ENCODE data around the gene FCMR. TPM values are rescaled to one million over a fixed set of nuclear protein-coding genes. Genes with fewer than 3 reads are reported as not detected.
"Not testable (repeated sequence)": the region's sequence is repeated elsewhere in the genome, so short reads cannot be mapped to it uniquely, and the experiment has no call there.

The FCMR gene
- total and polyA plus RNA-seq, 9 donors = 0.38 to 8.4 (median 2.4) TPM

DNA sequence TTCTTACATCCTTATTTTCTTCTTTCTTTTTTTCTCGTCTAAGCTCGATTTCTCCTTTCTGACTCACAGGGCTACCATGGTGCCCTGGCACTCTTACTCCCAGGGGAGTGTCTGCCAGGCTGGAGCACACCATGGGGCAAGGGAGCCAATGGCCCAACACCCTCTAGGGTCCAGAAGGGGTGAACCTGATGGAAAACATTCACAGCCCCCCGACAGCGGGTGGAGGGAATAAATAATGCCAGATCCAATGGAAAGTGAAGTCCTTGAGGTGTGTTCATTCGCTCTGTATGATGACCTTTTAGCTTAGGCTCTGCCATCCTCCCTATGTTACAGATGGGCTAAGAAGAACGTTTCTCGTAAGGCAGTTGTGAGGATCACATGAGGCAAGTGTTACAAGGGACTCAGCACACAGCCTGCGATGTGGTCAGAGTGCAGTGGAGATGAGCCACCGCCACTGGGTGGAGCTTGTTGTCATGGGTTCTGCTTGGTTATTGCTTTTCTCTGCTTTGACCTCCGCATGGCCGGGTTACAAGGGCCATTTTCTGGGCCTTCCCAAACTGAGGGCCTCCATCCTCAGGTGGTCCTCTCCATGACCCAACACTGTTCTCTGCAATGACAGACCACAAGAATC lies 3.5 kb upstream of the FCMR start:
- Histone ChIP-seq H3K27ac (no peak overlapping the region), H3K4me1 (ENCODE audit: insufficient read depth) (no peaks in the 10 kb centered on the region), H3K9me3 (no peaks in the 10 kb centered on the region), H3K4me3 (no peak overlapping the region), H3K36me3 (no peaks in the 10 kb centered on the region), H3K27me3 (no peaks in the 10 kb centered on the region)
- WGBS, 3 donors = 77 to 86% (median 83%) methylated on average over 11 of the region's 11 CpGs
- intact Hi-C loops (cut with DNase I) = no loop called here
- no peak for DNase-seq
- TF ChIP-seq, protein P1, sequence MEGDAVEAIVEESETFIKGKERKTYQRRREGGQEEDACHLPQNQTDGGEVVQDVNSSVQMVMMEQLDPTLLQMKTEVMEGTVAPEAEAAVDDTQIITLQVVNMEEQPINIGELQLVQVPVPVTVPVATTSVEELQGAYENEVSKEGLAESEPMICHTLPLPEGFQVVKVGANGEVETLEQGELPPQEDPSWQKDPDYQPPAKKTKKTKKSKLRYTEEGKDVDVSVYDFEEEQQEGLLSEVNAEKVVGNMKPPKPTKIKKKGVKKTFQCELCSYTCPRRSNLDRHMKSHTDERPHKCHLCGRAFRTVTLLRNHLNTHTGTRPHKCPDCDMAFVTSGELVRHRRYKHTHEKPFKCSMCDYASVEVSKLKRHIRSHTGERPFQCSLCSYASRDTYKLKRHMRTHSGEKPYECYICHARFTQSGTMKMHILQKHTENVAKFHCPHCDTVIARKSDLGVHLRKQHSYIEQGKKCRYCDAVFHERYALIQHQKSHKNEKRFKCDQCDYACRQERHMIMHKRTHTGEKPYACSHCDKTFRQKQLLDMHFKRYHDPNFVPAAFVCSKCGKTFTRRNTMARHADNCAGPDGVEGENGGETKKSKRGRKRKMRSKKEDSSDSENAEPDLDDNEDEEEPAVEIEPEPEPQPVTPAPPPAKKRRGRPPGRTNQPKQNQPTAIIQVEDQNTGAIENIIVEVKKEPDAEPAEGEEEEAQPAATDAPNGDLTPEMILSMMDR (IDR thresholded peaks at IDR 0.05) = no peak
- TF ChIP-seq EP300 (IDR thresholded peaks at IDR 0.05) (no peak), POLR2A (IDR thresholded peaks at IDR 0.05) (no peak)

DNA sequence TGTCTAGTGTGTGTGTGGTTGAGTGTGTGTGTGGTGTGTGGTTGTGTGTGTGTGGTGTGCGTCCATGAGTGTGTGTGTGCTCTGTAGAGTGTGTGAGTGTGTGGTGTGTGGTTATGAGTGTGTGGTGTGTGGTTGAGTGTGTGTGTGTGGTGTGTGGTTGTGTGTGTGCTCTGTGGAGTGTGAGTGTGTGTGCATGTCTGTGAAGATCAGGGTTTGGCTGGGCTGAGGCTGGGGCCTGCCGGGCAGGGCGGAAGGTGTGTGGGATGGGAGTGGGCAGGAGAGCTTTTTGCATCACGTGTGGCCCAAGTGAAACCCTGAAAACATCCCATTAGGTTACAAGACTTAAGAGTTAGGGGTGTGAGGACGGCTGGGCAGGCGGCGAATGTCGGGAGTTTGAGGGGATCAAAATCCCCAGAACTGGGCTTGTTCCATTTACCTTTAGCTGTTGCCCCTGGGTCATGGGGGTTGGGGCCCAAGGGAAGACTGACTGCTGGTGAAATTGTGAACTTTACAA lies 2.9 kb upstream of the FCMR start:
- intact Hi-C loops (cut with DNase I) = no loop called here
- no peaks in the 10 kb centered on the region for H3K9me3 ChIP-seq
- TF ChIP-seq POLR2A (IDR thresholded peaks at IDR 0.05) (no peak), EP300 (IDR thresholded peaks at IDR 0.05) (no peak)
- TF ChIP-seq, protein P1 (IDR thresholded peaks at IDR 0.05) = no peak
- H3K27me3 ChIP-seq = no peaks in the 10 kb centered on the region
- no peak overlapping the region for H3K4me3 ChIP-seq
- no peak for DNase-seq
- WGBS, 3 donors = 74 to 76% (median 74%) methylated on average over 8 of the region's 8 CpGs
- no peaks in the 10 kb centered on the region for H3K4me1 ChIP-seq (ENCODE audit: insufficient read depth)
- H3K36me3 ChIP-seq = no peaks in the 10 kb centered on the region
- no peak overlapping the region for H3K27ac ChIP-seq

DNA sequence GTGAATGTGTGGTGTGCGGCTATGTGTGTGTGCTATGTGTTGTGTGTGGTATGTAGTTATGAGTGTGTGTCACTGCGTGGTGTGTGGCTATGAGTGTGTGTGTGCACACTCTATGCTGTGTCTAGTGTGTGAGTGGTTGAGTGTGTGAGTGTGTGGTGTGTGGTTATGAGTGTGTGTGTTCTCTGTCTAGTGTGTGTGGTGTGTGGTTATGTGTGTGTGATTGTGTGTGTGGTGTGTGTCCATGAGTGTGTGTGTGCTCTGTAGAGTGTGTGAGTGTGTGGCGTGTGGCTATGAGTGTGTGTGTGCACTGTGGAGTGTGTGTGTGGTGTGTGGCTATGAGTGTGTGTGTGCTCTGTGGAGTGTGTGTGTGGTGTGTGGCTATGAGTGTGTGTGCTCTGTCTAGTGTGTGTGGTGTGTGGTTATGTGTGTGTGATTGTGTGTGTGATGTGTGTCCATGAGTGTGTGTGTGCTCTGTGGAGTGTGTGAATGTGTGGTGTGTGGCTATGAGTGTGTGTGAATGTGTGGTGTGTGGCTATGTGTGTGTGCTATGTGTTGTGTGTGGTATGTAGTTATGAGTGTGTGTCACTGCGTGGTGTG lies 2.3 kb upstream of the FCMR start:
- H3K27me3 ChIP-seq; H3K36me3 ChIP-seq; H3K4me3 ChIP-seq; H3K4me1 ChIP-seq (ENCODE audit: insufficient read depth); H3K9me3 ChIP-seq; intact Hi-C loops (cut with DNase I); H3K27ac ChIP-seq; DNase-seq: not testable (repeated sequence)
- 85 to 99% (median 87%) methylated on average over 4 of the region's 4 CpGs for WGBS, 3 donors

DNA sequence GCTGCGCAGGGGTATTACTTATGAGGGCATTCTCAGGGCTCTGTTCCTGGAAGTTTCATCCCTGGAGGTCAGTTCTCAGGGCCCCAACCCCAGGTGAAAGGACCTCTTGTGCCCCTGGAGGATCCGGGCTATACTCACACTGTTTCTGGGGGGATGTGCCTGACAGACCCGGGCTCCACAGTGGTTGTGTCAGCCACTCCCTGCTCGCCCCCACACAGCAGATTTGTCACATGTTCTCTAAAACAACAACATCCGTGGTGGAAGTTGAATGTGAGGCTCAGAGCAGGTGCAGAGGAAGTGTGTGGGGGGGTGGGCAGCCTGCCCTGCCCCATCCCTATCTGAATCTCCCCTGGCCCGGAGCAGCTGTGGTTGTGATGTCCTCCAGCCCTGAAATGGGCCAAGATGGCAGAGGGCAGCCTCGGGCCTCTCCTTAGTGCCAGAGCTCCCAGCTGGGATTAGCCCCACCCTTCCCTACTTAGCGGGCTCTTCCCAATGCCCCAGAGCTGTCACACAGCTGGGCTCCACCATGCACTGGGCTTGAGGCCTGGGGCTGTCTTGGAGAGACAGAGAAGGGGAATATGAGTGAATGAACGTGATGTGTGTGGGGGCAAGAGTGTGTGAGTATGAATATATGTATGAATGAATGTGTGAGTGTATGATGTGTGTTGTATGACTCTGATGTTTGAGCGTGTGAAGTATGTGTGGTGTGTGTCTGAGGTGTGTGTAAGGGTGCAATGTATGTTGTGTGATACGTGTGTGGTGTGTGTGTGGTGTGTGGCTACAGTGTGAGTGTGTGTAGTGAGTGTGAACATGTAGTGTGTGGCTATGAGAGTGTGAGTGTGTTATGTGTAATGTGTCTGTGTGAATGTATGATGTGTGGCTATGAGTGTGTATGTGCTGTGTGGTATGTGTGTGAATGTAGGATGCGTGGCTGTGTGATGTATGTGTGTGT lies 1.5 kb upstream of the FCMR start:
- H3K27ac ChIP-seq = no peak overlapping the region
- 58 to 61% (median 59%) methylated on average over 12 of the region's 12 CpGs for WGBS, 3 donors
- no peaks in the 10 kb centered on the region for H3K9me3 ChIP-seq
- no peaks in the 10 kb centered on the region for H3K27me3 ChIP-seq
- H3K4me3 ChIP-seq = no peak overlapping the region
- intact Hi-C loops (cut with DNase I) = no loop called here
- TF ChIP-seq EP300 (IDR thresholded peaks at IDR 0.05) = no peak
- TF ChIP-seq, protein P1 (IDR thresholded peaks at IDR 0.05) = no peak
- TF ChIP-seq POLR2A (IDR thresholded peaks at IDR 0.05) = no peak
- H3K36me3 ChIP-seq = no peaks in the 10 kb centered on the region
- DNase-seq = no peak
- no peaks in the 10 kb centered on the region for H3K4me1 ChIP-seq (ENCODE audit: insufficient read depth)

Measured in ovary (tissue), 9 donors.